AG09309 (cell line): ENCODE results near the gene NRL.

Experiments
- DNase-seq: peaks from one replicate; pipeline ENCODE4 v3.0.0-alpha.2; 2010; ENCODE audit warnings: low read depth
- H3K4me3 ChIP-seq: 2 replicates; pipeline ENCODE4 v1.5.1; 2011; ENCODE audit warnings: mild to moderate bottlenecking, low read depth, low read length, moderate library complexity; ENCODE audit not compliant: control insufficient read depth
- TF ChIP-seq, protein P1 (sequence below): IDR thresholded peaks from 2 replicates; pipeline ENCODE4 v1.5.1; 2011; ENCODE audit warnings: mild to moderate bottlenecking, low read depth, low read length, inconsistent platforms; ENCODE audit not compliant: insufficient read depth, control insufficient read depth; ENCODE audit errors: missing control alignments

Gene NRL

GRCh38 chr14:24067133-24068082 lies 47.3 kb downstream of the NRL start:
- TF ChIP-seq, protein P1, sequence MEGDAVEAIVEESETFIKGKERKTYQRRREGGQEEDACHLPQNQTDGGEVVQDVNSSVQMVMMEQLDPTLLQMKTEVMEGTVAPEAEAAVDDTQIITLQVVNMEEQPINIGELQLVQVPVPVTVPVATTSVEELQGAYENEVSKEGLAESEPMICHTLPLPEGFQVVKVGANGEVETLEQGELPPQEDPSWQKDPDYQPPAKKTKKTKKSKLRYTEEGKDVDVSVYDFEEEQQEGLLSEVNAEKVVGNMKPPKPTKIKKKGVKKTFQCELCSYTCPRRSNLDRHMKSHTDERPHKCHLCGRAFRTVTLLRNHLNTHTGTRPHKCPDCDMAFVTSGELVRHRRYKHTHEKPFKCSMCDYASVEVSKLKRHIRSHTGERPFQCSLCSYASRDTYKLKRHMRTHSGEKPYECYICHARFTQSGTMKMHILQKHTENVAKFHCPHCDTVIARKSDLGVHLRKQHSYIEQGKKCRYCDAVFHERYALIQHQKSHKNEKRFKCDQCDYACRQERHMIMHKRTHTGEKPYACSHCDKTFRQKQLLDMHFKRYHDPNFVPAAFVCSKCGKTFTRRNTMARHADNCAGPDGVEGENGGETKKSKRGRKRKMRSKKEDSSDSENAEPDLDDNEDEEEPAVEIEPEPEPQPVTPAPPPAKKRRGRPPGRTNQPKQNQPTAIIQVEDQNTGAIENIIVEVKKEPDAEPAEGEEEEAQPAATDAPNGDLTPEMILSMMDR: no peak
- no peak for DNase-seq
- no peak overlapping the region for H3K4me3 ChIP-seq

DNA sequence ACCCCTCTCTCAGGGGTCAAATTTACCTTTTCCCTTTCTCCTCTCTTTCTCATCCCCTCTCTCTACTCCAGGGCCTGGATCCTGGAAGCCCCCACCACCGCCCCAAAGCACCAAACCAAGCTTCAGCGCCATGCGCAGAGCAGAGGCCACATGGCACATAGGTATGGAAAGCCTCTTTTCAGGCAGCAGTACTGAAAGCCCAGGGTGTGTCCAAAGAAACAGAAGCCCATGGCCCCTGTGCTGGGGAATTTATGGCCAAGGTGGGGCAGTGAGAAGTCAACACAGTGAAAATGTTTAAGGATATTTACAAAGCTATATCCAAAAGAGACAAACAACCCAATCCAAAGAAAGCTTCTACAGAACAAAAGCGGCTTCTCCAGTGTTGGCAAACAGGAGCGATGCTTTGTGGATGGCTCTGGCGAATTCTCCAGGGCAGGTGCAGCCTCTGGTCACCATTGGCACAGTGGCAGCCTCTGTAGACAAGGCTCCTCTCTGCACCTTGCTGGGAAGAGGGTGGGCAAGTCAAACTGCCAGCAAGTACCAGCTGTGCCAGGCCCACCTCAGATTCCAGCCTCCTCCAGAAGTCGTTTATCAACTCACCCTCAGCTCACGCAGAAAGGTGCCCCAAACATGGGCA lies 48.1 kb downstream of the NRL start:
- TF ChIP-seq, protein P1: no peak
- no peak overlapping the region for H3K4me3 ChIP-seq
- DNase-seq: no peak

DNA sequence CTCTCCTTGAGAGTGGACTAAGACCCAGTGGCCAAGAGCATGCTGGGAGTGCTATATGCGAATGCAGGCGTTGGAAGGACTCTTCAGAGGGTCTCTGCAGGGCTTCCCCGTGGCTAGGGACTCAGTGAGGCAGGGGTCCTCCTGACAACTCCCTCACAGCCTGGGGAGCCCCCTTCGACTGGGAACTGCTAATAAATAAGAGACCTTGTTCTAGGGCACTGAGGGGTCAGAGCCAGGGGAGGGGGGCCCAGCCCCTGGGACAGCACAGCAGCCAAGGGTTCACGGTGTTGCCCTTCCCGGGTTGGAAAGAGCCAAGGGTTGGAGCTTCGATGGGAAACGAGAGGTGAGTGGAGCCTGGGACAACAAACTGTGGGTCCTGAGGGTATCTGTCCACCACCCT lies 49.3 kb downstream of the NRL start:
- TF ChIP-seq, protein P1: no peak
- DNase-seq: no peak
- H3K4me3 ChIP-seq: no peak overlapping the region

DNA sequence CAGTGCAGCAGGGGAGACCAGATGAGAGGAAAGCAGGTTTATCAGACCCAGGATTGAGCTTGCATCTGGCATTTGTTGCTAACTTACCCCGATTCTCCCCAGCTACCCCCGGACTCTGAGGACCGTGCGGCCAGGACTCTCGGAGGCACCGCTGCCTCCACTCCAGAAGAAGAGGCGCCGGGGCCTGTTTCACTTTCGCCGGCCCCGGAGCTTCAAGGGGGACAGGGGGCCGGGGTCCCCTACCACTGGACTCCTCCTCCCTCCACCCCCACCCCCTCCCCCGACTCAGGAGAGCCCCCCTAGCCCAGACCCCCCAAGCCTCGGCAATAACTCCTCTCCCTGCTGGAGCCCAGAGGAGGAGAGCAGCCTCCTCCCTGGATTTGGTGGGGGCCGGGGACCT lies 49.9 kb downstream of the NRL start:
- TF ChIP-seq, protein P1: no peak
- no peak for DNase-seq
- H3K4me3 ChIP-seq: no peak overlapping the region

DNA sequence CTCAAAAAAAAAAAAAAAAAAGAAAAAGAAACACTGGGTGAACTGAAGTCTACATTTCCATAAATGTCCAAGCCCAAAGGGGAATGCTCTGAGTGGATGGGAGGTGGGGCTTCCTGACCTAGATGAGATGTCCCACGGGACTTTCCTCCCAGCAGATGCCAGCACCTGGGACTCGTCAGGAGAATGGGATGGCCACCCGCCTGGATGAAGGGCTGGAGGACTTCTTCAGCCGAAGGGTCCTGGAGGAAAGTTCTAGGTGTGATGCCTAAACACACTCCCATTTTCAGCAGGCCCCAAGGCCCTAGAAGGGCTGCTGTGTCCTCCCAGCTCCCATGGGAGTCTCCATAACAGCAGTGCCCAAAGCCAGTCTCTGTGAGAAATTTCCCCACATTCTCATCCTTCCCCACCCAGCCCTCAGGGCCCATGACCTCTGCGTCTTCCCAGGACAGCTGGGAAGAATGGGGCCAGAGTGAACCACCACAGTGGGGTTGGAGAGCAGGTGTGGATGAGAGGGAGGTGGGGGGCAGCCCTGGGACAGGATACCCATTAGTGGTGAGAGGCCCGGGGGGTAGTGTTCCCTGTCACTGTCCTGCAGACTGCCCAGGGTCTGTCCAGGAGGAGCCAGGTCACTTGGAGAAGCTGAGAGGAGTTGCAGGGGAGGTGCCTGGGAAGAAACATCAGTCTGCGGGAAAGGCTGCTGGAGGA lies 50.5 kb downstream of the NRL start:
- no peak for DNase-seq
- no peak overlapping the region for H3K4me3 ChIP-seq
- TF ChIP-seq, protein P1: no peak

GRCh38 chr14:24063263-24063836 lies 51.4 kb downstream of the NRL start:
- TF ChIP-seq, protein P1: no peak
- no peak for DNase-seq
- H3K4me3 ChIP-seq: no peak overlapping the region
